K562 (cell line): ENCODE data around the gene PLXNB2. TPM values are rescaled to one million over a fixed set of nuclear protein-coding genes. Genes with fewer than 3 reads are reported as not detected.

Experiments
- ATAC-seq: fragments of 200-7000 bp; cut with Tn5 transposase; 3 replicates; pipeline ENCODE4 v1.9.1; 2020; ENCODE audit warnings: moderate library complexity
- BruUV-seq: library from RNA; stranded (reverse); fragments of 400-500 nt; replicated peaks from 2 replicates; lab custom pipeline; 2021; lab: Mats Ljungman, UMichigan
- CTCF ChIA-PET: fragments of 300-600 bp; formaldehyde crosslinking; extraction: SDS; loops from one replicate; lab custom pipeline; 2021; ENCODE audit warnings: low intra/inter-chr PET ratio; lab: Yijun Ruan, JAX
- POLR2A ChIA-PET: fragments of 300-600, 350-650 bp; sonication (Branson Sonifier 250); formaldehyde crosslinking; extraction: SDS; loops from one replicate; lab custom pipeline; 2021; ENCODE audit warnings: antibody characterized with exemption, inconsistent platforms; lab: Yijun Ruan, JAX
- DNase-seq, 4 experiments: peaks; one replicate each; pipeline versions ENCODE4 v3.0.0 to v3.0.0-alpha.2; 2011 to 2018; ENCODE audit warnings: low spot score in 3 of 4, mixed read lengths in 3 of 4; ENCODE audit errors: extremely low read depth in 1 of 4
- FAIRE-seq: peaks from 2 replicates; lab custom pipeline; 2011; peaks lifted over from hg19 to GRCh38; lab: Jason Lieb, UNC
- H2AFZ ChIP-seq: 2 replicates; pipeline ENCODE4 v1.6.0; 2011; ENCODE audit warnings: low read depth, low read length, control low read depth, inconsistent platforms
- H3K27ac ChIP-seq: fragments of 200-600 bp; 3 replicates; pipeline ENCODE4 v1.8.0; 2011; ENCODE audit warnings: low read depth, mild to moderate bottlenecking, control low read depth, inconsistent platforms, low read length, moderate library complexity, mixed read lengths; ENCODE audit errors: extremely low read depth
- H3K27me3 ChIP-seq, 2 experiments: fragments of 300-600 bp in 1 of 2; 2 replicates in 1 of 2; 3 replicates in 1 of 2; pipeline versions ENCODE4 v1.6.0 to v1.8.0; 2011; ENCODE audit warnings: inconsistent platforms in 2 of 2, low read length in 2 of 2, mild to moderate bottlenecking in 1 of 2, mixed read lengths in 1 of 2, moderate library complexity in 1 of 2; ENCODE audit not compliant: control insufficient read depth in 2 of 2, insufficient read depth in 2 of 2
- H3K36me3 ChIP-seq: fragments of 300-600 bp; 3 replicates; pipeline ENCODE4 v1.8.0; 2011; ENCODE audit warnings: mild to moderate bottlenecking, low read length, inconsistent platforms; ENCODE audit not compliant: control insufficient read depth, insufficient read depth
- H3K4me1 ChIP-seq, 2 experiments: fragments of 200-600 bp in 1 of 2; replicated peaks in 1 of 2; 2 replicates in 1 of 2; 3 replicates in 1 of 2; pipeline versions ENCODE4 v1.5.1 to v1.8.0; 2011; ENCODE audit warnings: inconsistent platforms in 2 of 2, low read length in 2 of 2, mild to moderate bottlenecking in 1 of 2, mixed read lengths in 1 of 2, moderate library complexity in 1 of 2; ENCODE audit not compliant: control insufficient read depth in 2 of 2, insufficient read depth in 2 of 2
- H3K4me2 ChIP-seq: 2 replicates; pipeline ENCODE4 v1.6.1; 2011; ENCODE audit warnings: low read length, control low read depth, inconsistent platforms, mixed read lengths; ENCODE audit not compliant: insufficient read depth
- H3K4me3 ChIP-seq: fragments of 200-600 bp; sonication (generic), shearing (Covaris generic); 2 replicates; pipeline ENCODE4 v1.5.1; 2016; ENCODE audit warnings: control low read depth, inconsistent platforms
- H3K79me2 ChIP-seq: fragments of 200-600 bp; 3 replicates; pipeline ENCODE4 v1.8.0; 2011; ENCODE audit warnings: low read length, inconsistent platforms; ENCODE audit not compliant: control insufficient read depth, insufficient read depth
- H3K9ac ChIP-seq, 2 experiments: 2 replicates each; pipeline versions ENCODE4 v1.6.0 to v1.6.1; 2011; ENCODE audit warnings: low read depth in 2 of 2, low read length in 2 of 2, control low read depth in 1 of 2, inconsistent platforms in 1 of 2, mild to moderate bottlenecking in 1 of 2, mixed read lengths in 1 of 2; ENCODE audit not compliant: insufficient read depth in 1 of 2
- H3K9me1 ChIP-seq: one replicate; pipeline ENCODE4 v1.6.0; 2011; ENCODE audit warnings: inconsistent platforms, mild to moderate bottlenecking, low read length, moderate library complexity; ENCODE audit not compliant: control insufficient read depth, insufficient read depth
- H3K9me3 ChIP-seq: replicated peaks from 2 replicates; pipeline ENCODE4 v1.5.1; 2011; ENCODE audit warnings: low read depth, low read length, inconsistent platforms; ENCODE audit not compliant: control insufficient read depth, insufficient read depth
- H4K20me1 ChIP-seq: replicated peaks from 2 replicates; pipeline ENCODE4 v1.6.1; 2011; ENCODE audit warnings: low read length, inconsistent platforms, mixed read lengths; ENCODE audit not compliant: control insufficient read depth, insufficient read depth
- NR1H2 ChIP-seq: sonication (generic); formaldehyde crosslinking; IDR thresholded peaks from 2 replicates; pipeline ENCODE4 v1.4.0; 2020; ENCODE audit warnings: mild to moderate bottlenecking, missing genetic modification reagents
- POLR2G ChIP-seq: fragments of 200-400 bp; formaldehyde crosslinking; IDR thresholded peaks from 2 replicates; pipeline ENCODE4 v1.6.1; 2017; ENCODE audit warnings: low read depth, mild to moderate bottlenecking, antibody characterized with exemption, low read length, moderate library complexity
- ZBTB40 ChIP-seq, 2 experiments: fragments of 450-650 bp in 1 of 2; sonication (generic) in 1 of 2; formaldehyde crosslinking in 1 of 2; IDR thresholded peaks; 2 replicates each; pipeline versions ENCODE4 v1.7.1 to v1.9.0; 2016 to 2022; ENCODE audit warnings: inconsistent platforms in 1 of 2, mild to moderate bottlenecking in 1 of 2, missing genetic modification reagents in 1 of 2
- ZNF780A ChIP-seq: fragments of 250-450 bp; sonication (Bioruptor Pico); IDR thresholded peaks from 2 replicates; pipeline ENCODE4 v1.5.0; 2021; ENCODE audit warnings: mild to moderate bottlenecking
- WGBS: fragments of 100-300 bp; shearing (Covaris generic); methylation state at CpG from one replicate; pipeline ENCODE4 v1.1.6; 2016; ENCODE audit warnings: low coverage, mixed read lengths; ENCODE audit not compliant: insufficient coverage; ENCODE audit errors: missing lambda C conversion rate; 5-methylcytosine and 5-hydroxymethylcytosine counted together
- in situ Hi-C: fragments of 300-500 bp; cut with MboI; formaldehyde crosslinking; loops from 4 replicates; pipeline ENCODE4 v1.15.0; 2018; ENCODE audit warnings: inconsistent platforms, mixed read lengths
- intact Hi-C: fragments of 100-400 bp; cut with micrococcal nuclease; formaldehyde crosslinking; loops from 2 replicates; pipeline ENCODE4 v1.14.2; 2022
- polyA plus RNA-seq, 8 experiments: library from polyadenylated mRNA; depleted of rRNA in 4 of 8; stranded (reverse) in 5 of 8; unstranded in 3 of 8; fragments of >200 nt; fragmentation: Nextera tagmentation in 2 of 8; fragmentation: Illumina TruSeq in 1 of 8; extraction: Ambion mirVana in 2 of 8; extraction: Trizol in 1 of 8; gene quantifications; 2 replicates each; pipeline versions ENCODE4 v1.2.1 to v1.2.3, GENCODE V29; 2011 to 2014; ENCODE audit warnings: inconsistent platforms in 1 of 8, missing spikeins in 1 of 8
- total RNA-seq, 7 experiments: library from RNA; depleted of rRNA in 6 of 7; stranded (reverse); fragments of >200 nt in 6 of 7; fragmentation: Illumina TruSeq in 2 of 7; extraction: Trizol in 2 of 7; gene quantifications; 2 replicates each; pipeline versions ENCODE4 v1.2.1 to v1.2.3, GENCODE V29; 2011 to 2021; ENCODE audit warnings: low replicate concordance in 1 of 7

The PLXNB2 gene
- total and polyA plus RNA-seq, 9 of the 15 experiments (the other 6 are each of a cell fraction or from before 2014, with no cell fraction given): 0.15 to 45.1 (median 13.6) TPM

- peaks cover 48% of the 10 kb centered on the region; the same call in 1 of the 3 replicates for H3K36me3 ChIP-seq
These were observed 26.6 kb downstream of the PLXNB2 start for GRCh38 chr22:50280708-50281383.

GRCh38 chr22:50280022-50280707 is 27.3 kb downstream of the PLXNB2 start:
- no peak overlapping the region for H3K4me2 ChIP-seq
- peaks cover 0 to 16% of the 10 kb centered on the region in 2 experiments; a peak in 2 of 5 replicates for H3K4me1 ChIP-seq
- H3K9ac ChIP-seq: no peak overlapping the region
- H3K79me2 ChIP-seq: no peaks in the 10 kb centered on the region
- in situ Hi-C loops: no loop called here
- H3K27me3 ChIP-seq: no peaks in the 10 kb centered on the region
- no peak overlapping the region for H3K4me3 ChIP-seq
- H3K9me3 ChIP-seq: no peaks in the 10 kb centered on the region
- H2AFZ ChIP-seq: no peak overlapping the region
- FAIRE-seq (no peak), DNase-seq (no peak), ATAC-seq (no peak)
- no peaks in the 10 kb centered on the region for H3K9me1 ChIP-seq
- H4K20me1 ChIP-seq: no peaks in the 10 kb centered on the region
- intact Hi-C loops: no loop called here
- POLR2A ChIA-PET: interaction anchor here (1.2 kb wide), 1 partner anchor 21 kb away, joined by 4 read pairs; no protein-coding TSS in a partner anchor
- 100% methylated on average over 2 of the region's 38 CpGs for WGBS
- CTCF ChIA-PET: no interaction called here
- no peak overlapping the region for H3K27ac ChIP-seq
- peaks cover 48% of the 10 kb centered on the region; the same call in 1 of the 3 replicates for H3K36me3 ChIP-seq
- BruUV-seq: no TSS peak
- no peak for TF ChIP-seq ZBTB40 (IDR thresholded peaks at IDR 0.05)
- no peak for TF ChIP-seq ZBTB40 (CRISPR knock-in tag; IDR thresholded peaks at IDR 0.05)
- no peak for TF ChIP-seq ZNF780A (CRISPR knock-in tag)

More at GRCh38 chr22:50280708-50281383, 26.6 kb downstream of the PLXNB2 start:
- intact Hi-C loops: no loop called here
- FAIRE-seq: no peak
- H3K9ac ChIP-seq: no peak overlapping the region
- no peaks in the 10 kb centered on the region for H3K9me1 ChIP-seq
- WGBS: 100% methylated on average over 3 of the region's 47 CpGs
- TF ChIP-seq POLR2G (0 out of 2 replicates have a peak, but pooled peaks have one; percentile 12), NR1H2 (no peak)
- H3K9me3 ChIP-seq: no peaks in the 10 kb centered on the region
- in situ Hi-C loops: no loop called here
- H3K79me2 ChIP-seq: no peaks in the 10 kb centered on the region
- no peak for ATAC-seq
- peaks cover 0 to 11% of the 10 kb centered on the region in 2 experiments; a peak in 2 of 5 replicates for H3K4me1 ChIP-seq
- H4K20me1 ChIP-seq: no peaks in the 10 kb centered on the region
- no peak overlapping the region for H3K27ac ChIP-seq
- CTCF ChIA-PET: no interaction called here
- POLR2A ChIA-PET: interaction anchor here (1.2 kb wide), 1 partner anchor 20 kb away, joined by 4 read pairs; no protein-coding TSS in a partner anchor
- no peak overlapping the region for H3K4me3 ChIP-seq
- no peak overlapping the region for H2AFZ ChIP-seq
- no TSS peak for BruUV-seq
- no peak for DNase-seq
- no peaks in the 10 kb centered on the region for H3K27me3 ChIP-seq
- H3K4me2 ChIP-seq: no peak overlapping the region
